ENCODE measurements around the gene CLEC3B.

GRCh38 chr3:45049807-45050206 lies 23.7 kb downstream of the CLEC3B start:
- TF ChIP-seq CTCF (IDR thresholded peaks at IDR 0.05) (no peak), POLR2A (IDR thresholded peaks at IDR 0.05) (no peak)

All from breast epithelium (tissue), 3 donors.